Heart left ventricle (tissue), 16 donors: ENCODE results near the gene VWA3B. TPM values are rescaled to one million over a fixed set of nuclear protein-coding genes. Genes with fewer than 3 reads are reported as not detected.
"Not testable (repeated sequence)": the region's sequence is repeated elsewhere in the genome, so short reads cannot be mapped to it uniquely, and the experiment has no call there.

ENCODE experiments used
- ATAC-seq, 4 donors: fragments of 200-7000 bp; cut with Tn5 transposase; one replicate each; pipeline ENCODE4 v1.9.1; 2020 to 2022; ENCODE audit warnings: moderate library complexity in 4 of 4, mild to moderate bottlenecking in 3 of 4, moderate number of reproducible peaks in 1 of 4
- DNase-seq, 5 donors: peaks; one replicate each; pipeline ENCODE4 v3.0.0-alpha.2; 2020
- H3K27ac ChIP-seq, 12 donors: fragments of 200-600 bp; sonication (generic) in 4 of 12; one replicate each; pipeline versions ENCODE4 v1.5.0 to v1.8.0; 2016 to 2022; ENCODE audit warnings: mild to moderate bottlenecking in 2 of 12
- H3K27me3 ChIP-seq, 9 donors: fragments of 200-600 bp; sonication (generic) in 2 of 9; one replicate each; pipeline versions ENCODE4 v1.5.1 to v1.8.0; 2016 to 2022; ENCODE audit warnings: mild to moderate bottlenecking in 3 of 9
- H3K36me3 ChIP-seq, 9 donors: fragments of 200-600 bp; sonication (generic) in 2 of 9; one replicate each; pipeline versions ENCODE4 v1.5.0 to v1.8.0; 2018 to 2022; ENCODE audit warnings: mild to moderate bottlenecking in 2 of 9
- H3K4me1 ChIP-seq, 12 donors: fragments of 200-600 bp; sonication (generic) in 4 of 12; one replicate each; pipeline versions ENCODE4 v1.5.0 to v1.8.0; 2016 to 2022; ENCODE audit warnings: mild to moderate bottlenecking in 3 of 12
- H3K4me3 ChIP-seq, 12 donors: fragments of 200-600 bp; sonication (generic) in 4 of 12; one replicate each; pipeline versions ENCODE4 v1.5.0 to v1.8.0; 2017 to 2022; ENCODE audit warnings: mild to moderate bottlenecking in 9 of 12, moderate library complexity in 4 of 12
- H3K9me3 ChIP-seq, 12 donors: fragments of 200-600 bp; sonication (generic) in 4 of 12; one replicate each; pipeline versions ENCODE4 v1.5.0 to v1.8.0; 2016 to 2022; ENCODE audit warnings: mild to moderate bottlenecking in 1 of 12
- POLR2A ChIP-seq, 2 donors: fragments of 450-650 bp; IDR thresholded peaks; one replicate each; pipeline ENCODE4 v1.6.1; 2017; ENCODE audit warnings: antibody characterized with exemption in 2 of 2, mild to moderate bottlenecking in 2 of 2, moderate library complexity in 2 of 2
- WGBS, 4 donors: extraction: QIAGEN DNeasy Blood & Tissue Kit in 2 of 4; methylation state at CpG; one replicate each; pipeline versions ENCODE4 v1.1.5 to v1.1.7; 2013 to 2018; 5-methylcytosine and 5-hydroxymethylcytosine counted together
- intact Hi-C, 10 donors: fragments of 100-400 bp; cut with DNase I; formaldehyde crosslinking; loops; one replicate each; pipeline versions ENCODE4 v1.11.1 to v1.14.2; 2022
- polyA plus RNA-seq, 2 donors: library from polyadenylated mRNA; stranded (reverse); fragments of 200-250 nt; gene quantifications; one replicate each; pipeline ENCODE4 v1.2.3, GENCODE V29; 2013
- total RNA-seq, 9 donors: library from RNA; depleted of rRNA in 2 of 9; stranded (reverse); fragments of >200 nt in 2 of 9; fragmentation: NEBNext Ultra II Directional in 3 of 9; extraction: Animal tissue kit (Norgen Biotek cat#: 25700) in 3 of 9; gene quantifications; one replicate each; pipeline versions ENCODE4 v1.1.0 to v1.2.4, GENCODE V29; 2016 to 2023
- TF ChIP-seq, protein P1 (sequence below), 12 donors: fragments of 200-600 bp; sonication (generic) in 4 of 12; IDR thresholded peaks; one replicate each; pipeline versions ENCODE4 v1.5.0 to v1.8.0; 2018 to 2022; ENCODE audit warnings: antibody characterized with exemption in 12 of 12, mild to moderate bottlenecking in 5 of 12
- donor health status: ischemic (EF 13 %, LVEDD 7.1; RV severe dilation, severe dysfunction).
- donor health status: healthy with polysubstance abuse.
- donor health status: DM: no; HTN: yes; CAD: no.
- donor health status: DM: no; HTN: no; CAD: no.
- donor health status: ischemic (EF 25% LVEDD 6.9; RV normal size, moderate dysfunction).
- donor health status: ischemic (EF 25% LVEDD 5.7; RV mildly dilated, moderate dysfunction).
- donor health status: healthy.
- donor health status: DM: yes; HTN: yes; CAD: no.
- donor health status: ischemic (EF 35%, LVEDD 5.7; RV mildly dilated, moderate dysfunction).
- donor health status: nonischemic (EF 11% LVEDD 7.7; RV severe dilation, severe dysfunction).
- donor health status: DM: yes; HTN: yes; CAD: no.
- donor health status: PGD.
- donor health status: ischemic (EF 29% LVEDD 5.4; RV normal size, mild dysfunction).
- donor health status: nonischemic (EF 23%, LVEDD 6.1; RV moderate dilation, normal function).

Gene VWA3B
- total and polyA plus RNA-seq, 11 donors, result 0.11 to 0.61 (median 0.24) TPM; not detected in 1

DNA sequence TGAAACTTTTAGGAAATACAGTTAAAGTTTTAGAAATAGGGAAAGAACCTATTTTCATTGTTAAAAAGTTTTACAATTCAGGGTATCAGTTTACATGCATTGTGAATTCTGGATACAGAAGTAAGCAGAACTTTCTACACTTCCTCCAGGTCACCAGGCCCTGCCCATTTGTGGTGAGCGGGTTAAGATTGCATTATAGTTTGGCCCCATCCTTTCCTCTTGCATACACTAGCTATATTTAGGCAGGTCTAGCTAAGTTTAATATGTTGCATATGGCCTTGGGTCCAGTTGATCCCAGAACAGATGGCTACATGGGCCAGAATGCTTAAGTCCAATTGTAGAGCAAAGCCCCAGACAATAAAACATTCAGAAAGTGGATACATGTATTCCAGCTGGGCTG is 4.8 kb downstream of the VWA3B start:
- Histone ChIP-seq H3K27me3 (peaks cover 0 to 11% (median 0%) of the 10 kb centered on the region in 9 donors), H3K4me3 (no peak overlapping the region), H3K27ac (no peak overlapping the region), H3K4me1 (peaks cover 0 to 50% (median 7%) of the 10 kb centered on the region in 12 donors), H3K9me3 (peaks cover 0 to 26% (median 10%) of the 10 kb centered on the region in 12 donors), H3K36me3 (no peaks in the 10 kb centered on the region)
- TF ChIP-seq, protein P1, sequence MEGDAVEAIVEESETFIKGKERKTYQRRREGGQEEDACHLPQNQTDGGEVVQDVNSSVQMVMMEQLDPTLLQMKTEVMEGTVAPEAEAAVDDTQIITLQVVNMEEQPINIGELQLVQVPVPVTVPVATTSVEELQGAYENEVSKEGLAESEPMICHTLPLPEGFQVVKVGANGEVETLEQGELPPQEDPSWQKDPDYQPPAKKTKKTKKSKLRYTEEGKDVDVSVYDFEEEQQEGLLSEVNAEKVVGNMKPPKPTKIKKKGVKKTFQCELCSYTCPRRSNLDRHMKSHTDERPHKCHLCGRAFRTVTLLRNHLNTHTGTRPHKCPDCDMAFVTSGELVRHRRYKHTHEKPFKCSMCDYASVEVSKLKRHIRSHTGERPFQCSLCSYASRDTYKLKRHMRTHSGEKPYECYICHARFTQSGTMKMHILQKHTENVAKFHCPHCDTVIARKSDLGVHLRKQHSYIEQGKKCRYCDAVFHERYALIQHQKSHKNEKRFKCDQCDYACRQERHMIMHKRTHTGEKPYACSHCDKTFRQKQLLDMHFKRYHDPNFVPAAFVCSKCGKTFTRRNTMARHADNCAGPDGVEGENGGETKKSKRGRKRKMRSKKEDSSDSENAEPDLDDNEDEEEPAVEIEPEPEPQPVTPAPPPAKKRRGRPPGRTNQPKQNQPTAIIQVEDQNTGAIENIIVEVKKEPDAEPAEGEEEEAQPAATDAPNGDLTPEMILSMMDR (IDR thresholded peaks at IDR 0.05), result no peak
- TF ChIP-seq POLR2A (IDR thresholded peaks at IDR 0.05), result no peak
- WGBS, 4 donors, result 74 to 88% (median 85%) methylated on average over 1 of the region's 1 CpG
- DNase-seq (no peak), ATAC-seq (peak in 1 of 4 donors; percentile 43)
- intact Hi-C loops, result no loop called here

DNA sequence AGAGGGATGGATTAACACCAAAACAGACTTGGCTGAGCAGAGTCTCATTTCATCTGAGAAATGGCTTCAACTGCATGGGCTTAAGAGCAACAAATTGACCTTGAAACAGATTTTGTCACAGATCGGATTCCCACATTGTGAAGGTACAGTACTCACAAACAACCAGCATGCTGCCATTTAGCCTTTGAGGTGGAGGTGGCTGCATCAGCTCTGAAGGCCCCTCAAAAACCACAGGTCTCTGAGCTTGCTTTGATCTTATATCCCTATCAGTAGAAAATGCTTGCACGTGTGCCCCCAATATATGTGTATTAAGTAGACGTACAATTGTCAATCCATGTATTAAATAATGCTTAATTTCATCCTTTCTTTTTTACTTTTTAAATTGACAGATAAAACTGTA is 6.2 kb downstream of the VWA3B start:
- TF ChIP-seq, protein P1 (IDR thresholded peaks at IDR 0.05), result no peak
- TF ChIP-seq POLR2A (IDR thresholded peaks at IDR 0.05), result no peak
- WGBS, 4 donors, result 88 to 93% (median 90%) methylated on average over 3 of the region's 3 CpGs
- Histone ChIP-seq H3K4me1 (peaks cover 0 to 37% (median 0%) of the 10 kb centered on the region in 12 donors), H3K4me3 (no peak overlapping the region), H3K27me3 (no peaks in the 10 kb centered on the region), H3K36me3 (no peaks in the 10 kb centered on the region), H3K27ac (no peak overlapping the region), H3K9me3 (peaks cover 0 to 39% (median 12%) of the 10 kb centered on the region in 12 donors)
- intact Hi-C loops, result no loop called here
- no peak for ATAC-seq
- DNase-seq, result no peak

DNA sequence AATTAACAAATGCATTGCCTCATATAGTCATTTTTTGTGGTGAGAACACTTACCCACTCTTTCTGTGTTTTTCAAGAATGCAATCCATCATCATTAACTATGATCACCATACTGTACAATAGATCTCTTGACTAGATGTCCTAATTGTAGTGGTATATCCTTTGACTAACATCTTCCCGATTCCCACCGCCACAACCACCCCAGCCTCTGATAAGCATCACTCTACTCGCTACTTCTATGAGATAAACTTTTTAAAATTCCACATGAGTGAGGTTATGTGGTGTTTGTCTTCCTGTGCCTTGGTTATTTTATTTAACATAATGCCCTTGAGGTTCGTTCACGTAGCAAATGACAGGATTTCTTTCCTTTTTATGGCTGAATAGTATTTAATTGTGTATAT is 6.6 kb downstream of the VWA3B start:
- no peak for DNase-seq
- no peak overlapping the region for H3K4me3 ChIP-seq
- peaks cover 0 to 44% (median 12%) of the 10 kb centered on the region in 12 donors for H3K9me3 ChIP-seq
- TF ChIP-seq, protein P1 (IDR thresholded peaks at IDR 0.05), result no peak
- TF ChIP-seq POLR2A (IDR thresholded peaks at IDR 0.05), result no peak
- H3K4me1 ChIP-seq, result peaks cover 0 to 35% (median 0%) of the 10 kb centered on the region in 12 donors
- intact Hi-C loops, result no loop called here
- no peak for ATAC-seq
- no peaks in the 10 kb centered on the region for H3K27me3 ChIP-seq
- WGBS, 4 donors, result 75 to 83% (median 78%) methylated on average over 5 of the region's 5 CpGs
- no peak overlapping the region for H3K27ac ChIP-seq
- no peaks in the 10 kb centered on the region for H3K36me3 ChIP-seq

DNA sequence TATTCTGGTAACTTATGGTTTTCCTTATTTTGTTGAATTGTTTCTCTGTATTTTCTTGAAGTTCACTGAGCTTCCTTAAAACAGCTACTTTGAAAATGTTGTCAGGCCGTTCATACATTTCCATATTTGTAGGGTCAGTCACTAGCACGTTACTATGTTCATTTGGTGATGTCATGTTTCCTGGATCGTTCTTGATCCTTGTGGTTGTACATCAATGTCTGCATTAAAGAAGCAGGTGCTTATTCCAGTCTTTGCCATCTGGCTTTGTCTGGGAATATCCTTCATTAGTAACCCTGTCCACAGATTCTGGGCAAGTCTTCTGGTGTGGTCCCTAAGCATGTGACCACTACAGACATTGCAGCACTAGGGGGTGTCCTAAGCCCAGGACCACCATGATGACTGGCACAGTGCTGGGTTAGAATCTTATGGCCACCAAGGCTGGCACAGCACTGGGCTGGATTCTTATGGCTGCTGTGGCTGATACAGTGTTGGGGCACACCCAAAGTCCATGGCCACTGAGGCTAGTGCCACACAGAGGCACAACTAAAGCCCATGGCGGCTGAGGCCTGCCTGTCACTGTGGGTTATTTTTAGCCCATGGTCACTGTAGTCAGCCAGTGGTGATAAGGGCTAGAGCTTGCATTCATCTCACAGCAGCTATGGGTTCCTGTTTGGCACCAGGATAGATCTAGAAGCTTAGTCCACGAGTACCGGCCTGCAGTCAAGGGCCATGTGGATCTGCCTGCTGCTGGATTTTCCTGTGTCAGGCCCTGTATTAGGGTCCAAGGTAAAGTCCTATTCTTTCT is 13.2 kb downstream of the VWA3B start:
- Histone ChIP-seq H3K27me3 (no peaks in the 10 kb centered on the region), H3K9me3 (peaks cover 0 to 65% (median 25%) of the 10 kb centered on the region in 12 donors), H3K36me3 (no peaks in the 10 kb centered on the region), H3K4me1 (peaks cover 0 to 7% (median 0%) of the 10 kb centered on the region in 12 donors), H3K27ac (no peak overlapping the region), H3K4me3 (no peak overlapping the region)
- no peak for DNase-seq
- no peak for TF ChIP-seq POLR2A (IDR thresholded peaks at IDR 0.05)
- TF ChIP-seq, protein P1 (IDR thresholded peaks at IDR 0.05), result no peak
- 38 to 49% (median 46%) methylated on average over 5 to 6 of the region's 6 CpGs for WGBS, 4 donors
- ATAC-seq, result peak; percentile 32 to 91 (median 84)
- intact Hi-C loops, result no loop called here

DNA sequence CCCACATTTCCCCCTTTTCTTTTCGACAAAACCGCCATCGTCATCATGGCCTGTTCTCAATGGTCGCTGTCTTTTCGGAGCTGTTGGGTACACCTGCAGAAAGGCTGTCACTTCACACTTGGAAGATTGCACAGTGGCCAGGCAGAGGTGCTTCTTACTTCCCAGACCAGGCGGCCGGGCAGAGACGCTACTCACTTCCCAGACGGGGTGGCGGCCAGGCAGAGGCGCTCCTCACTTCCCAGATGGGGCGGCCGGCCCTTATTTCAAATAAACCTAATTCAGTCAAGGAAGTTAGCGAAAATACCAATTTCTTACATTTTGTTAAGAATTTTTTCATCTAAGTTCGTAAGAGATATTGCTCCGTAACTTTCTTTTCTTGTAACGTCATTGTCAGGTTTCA is 15.3 kb downstream of the VWA3B start:
- H3K9me3 ChIP-seq, result peaks cover 0 to 54% (median 14%) of the 10 kb centered on the region in 12 donors
- H3K4me1 ChIP-seq, H3K36me3 ChIP-seq, intact Hi-C loops, ATAC-seq, H3K4me3 ChIP-seq, DNase-seq, H3K27ac ChIP-seq, H3K27me3 ChIP-seq: not testable (repeated sequence)
- WGBS, 4 donors, result 89 to 97% (median 96%) methylated on average over 17 of the region's 17 CpGs
